ENCODE measurements around the gene C13orf42.

DNA sequence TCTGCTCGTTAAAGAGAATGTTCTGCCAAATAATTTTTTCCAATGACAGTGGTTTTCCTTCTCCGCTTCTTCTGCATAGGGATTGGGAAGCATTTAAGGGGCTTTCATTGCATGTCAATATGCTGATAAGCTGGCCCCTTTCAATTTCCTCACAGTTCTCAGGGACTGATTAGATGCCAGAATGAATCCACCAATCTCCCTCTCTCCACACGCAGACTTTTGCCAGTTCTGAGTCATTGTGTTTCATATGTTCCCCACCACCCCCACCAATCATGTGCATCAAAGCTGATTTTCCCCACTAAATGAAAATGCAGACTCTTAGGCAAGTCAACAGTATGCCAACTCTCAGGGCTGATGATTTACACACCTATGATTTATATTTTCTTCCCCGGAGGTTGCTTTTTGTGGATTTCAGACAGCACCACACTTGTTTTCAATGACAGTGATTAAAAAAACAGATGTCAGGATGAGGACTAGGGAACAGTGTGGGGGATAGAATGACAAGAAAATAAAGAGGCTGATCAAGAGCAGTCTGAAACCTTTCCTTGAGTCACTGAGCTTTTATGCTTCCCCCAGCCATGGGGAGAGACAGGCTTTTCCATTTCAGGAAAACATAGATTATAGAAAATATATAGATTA, 47.9 kb upstream of the C13orf42 start:
- TF ChIP-seq CTCF (IDR thresholded peaks at IDR 0.05) (no peak), SMC3 (IDR thresholded peaks at IDR 0.05) (no peak), MYC (IDR thresholded peaks at IDR 0.05; ENCODE audit: borderline replicate concordance, low read length) (no peak), CHD2 (IDR thresholded peaks at IDR 0.05; ENCODE audit: low read length, partially characterized antibody) (no peak), POLR2A (IDR thresholded peaks at IDR 0.05; ENCODE audit: low read length) (no peak), HDAC2 (IDR thresholded peaks at IDR 0.05) (no peak)
- TF ChIP-seq, protein P1, sequence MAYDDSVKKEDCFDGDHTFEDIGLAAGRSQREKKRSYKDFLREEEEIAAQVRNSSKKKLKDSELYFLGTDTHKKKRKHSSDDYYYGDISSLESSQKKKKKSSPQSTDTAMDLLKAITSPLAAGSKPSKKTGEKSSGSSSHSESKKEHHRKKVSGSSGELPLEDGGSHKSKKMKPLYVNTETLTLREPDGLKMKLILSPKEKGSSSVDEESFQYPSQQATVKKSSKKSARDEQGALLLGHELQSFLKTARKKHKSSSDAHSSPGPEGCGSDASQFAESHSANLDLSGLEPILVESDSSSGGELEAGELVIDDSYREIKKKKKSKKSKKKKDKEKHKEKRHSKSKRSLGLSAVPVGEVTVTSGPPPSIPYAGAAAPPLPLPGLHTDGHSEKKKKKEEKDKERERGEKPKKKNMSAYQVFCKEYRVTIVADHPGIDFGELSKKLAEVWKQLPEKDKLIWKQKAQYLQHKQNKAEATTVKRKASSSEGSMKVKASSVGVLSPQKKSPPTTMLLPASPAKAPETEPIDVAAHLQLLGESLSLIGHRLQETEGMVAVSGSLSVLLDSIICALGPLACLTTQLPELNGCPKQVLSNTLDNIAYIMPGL (CRISPR knock-in tag; IDR thresholded peaks at IDR 0.05; ENCODE audit: borderline replicate concordance): no peak
